Chondrocyte (in vitro differentiated cells): Measurements from ENCODE around the gene CCDC106. TPM values are rescaled to one million over a fixed set of nuclear protein-coding genes. Genes with fewer than 3 reads are reported as not detected.

Experiments used
- DNase-seq: peaks from one replicate; pipeline ENCODE4 v3.0.0; 2021; ENCODE audit warnings: mixed read lengths, low spot score
- H3K27ac Mint-ChIP-seq: one replicate; pipeline ENCODE4 v1.8.0; 2021; ENCODE audit warnings: mild to moderate bottlenecking, moderate library complexity, mixed read lengths; ENCODE audit not compliant: unreplicated experiment
- H3K27me3 Mint-ChIP-seq: 2 replicates; pipeline ENCODE4 v1.8.0; 2021; ENCODE audit warnings: low read depth, mixed read lengths
- H3K36me3 Mint-ChIP-seq: 2 replicates; pipeline ENCODE4 v1.8.0; 2021; ENCODE audit warnings: low read depth, mixed read lengths
- H3K4me1 Mint-ChIP-seq: 2 replicates; pipeline ENCODE4 v1.8.0; 2021; ENCODE audit warnings: low read depth, mild to moderate bottlenecking, mixed read lengths
- H3K4me3 Mint-ChIP-seq: one replicate; pipeline ENCODE4 v1.8.0; 2021; ENCODE audit warnings: mild to moderate bottlenecking, moderate library complexity, mixed read lengths; ENCODE audit not compliant: unreplicated experiment
- H3K9me3 Mint-ChIP-seq: 2 replicates; pipeline ENCODE4 v1.8.0; 2021; ENCODE audit warnings: low read depth, mixed read lengths
- total RNA-seq: library from RNA; stranded (reverse); gene quantifications from 3 replicates; pipeline ENCODE4 v1.2.1, GENCODE V29; 2021
- TF ChIP-seq, protein P1 (sequence below): fragments of 200-600 bp; sonication (generic); IDR thresholded peaks from 2 replicates; pipeline ENCODE4 v1.5.0; 2021; ENCODE audit warnings: antibody characterized with exemption, mild to moderate bottlenecking, moderate library complexity

CCDC106 gene
- total RNA-seq, 1 donor from 2014 or later: 20.9 TPM

DNA sequence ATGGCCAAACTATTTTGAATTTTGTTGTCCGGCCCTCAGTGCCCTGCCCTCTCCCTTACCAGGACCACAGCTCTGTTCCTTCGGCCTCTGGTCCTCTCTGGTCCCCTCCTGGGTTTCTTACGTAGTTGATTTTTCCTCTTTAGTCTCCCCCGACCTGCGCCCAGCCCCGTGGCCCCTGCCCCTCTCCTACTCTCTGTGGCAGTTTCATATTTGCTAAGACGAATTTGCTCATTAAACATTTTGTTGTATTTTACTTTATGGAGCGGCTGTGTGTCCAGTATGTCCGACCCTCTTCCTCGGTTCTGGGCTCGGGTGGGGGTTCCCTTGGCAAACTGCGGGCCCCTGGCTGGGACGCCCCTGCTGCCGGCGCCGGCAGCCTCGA lies 26.4 kb downstream of the CCDC106 start:
- H3K27me3 Mint-ChIP-seq: no peaks in the 10 kb centered on the region
- peak overlapping the region; percentile 92 for H3K27ac Mint-ChIP-seq
- H3K4me1 Mint-ChIP-seq: peaks cover 42% of the 10 kb centered on the region
- H3K36me3 Mint-ChIP-seq: peaks cover 15% of the 10 kb centered on the region
- no peaks in the 10 kb centered on the region for H3K9me3 Mint-ChIP-seq
- H3K4me3 Mint-ChIP-seq: peak overlapping the region; percentile 65
- TF ChIP-seq, protein P1, sequence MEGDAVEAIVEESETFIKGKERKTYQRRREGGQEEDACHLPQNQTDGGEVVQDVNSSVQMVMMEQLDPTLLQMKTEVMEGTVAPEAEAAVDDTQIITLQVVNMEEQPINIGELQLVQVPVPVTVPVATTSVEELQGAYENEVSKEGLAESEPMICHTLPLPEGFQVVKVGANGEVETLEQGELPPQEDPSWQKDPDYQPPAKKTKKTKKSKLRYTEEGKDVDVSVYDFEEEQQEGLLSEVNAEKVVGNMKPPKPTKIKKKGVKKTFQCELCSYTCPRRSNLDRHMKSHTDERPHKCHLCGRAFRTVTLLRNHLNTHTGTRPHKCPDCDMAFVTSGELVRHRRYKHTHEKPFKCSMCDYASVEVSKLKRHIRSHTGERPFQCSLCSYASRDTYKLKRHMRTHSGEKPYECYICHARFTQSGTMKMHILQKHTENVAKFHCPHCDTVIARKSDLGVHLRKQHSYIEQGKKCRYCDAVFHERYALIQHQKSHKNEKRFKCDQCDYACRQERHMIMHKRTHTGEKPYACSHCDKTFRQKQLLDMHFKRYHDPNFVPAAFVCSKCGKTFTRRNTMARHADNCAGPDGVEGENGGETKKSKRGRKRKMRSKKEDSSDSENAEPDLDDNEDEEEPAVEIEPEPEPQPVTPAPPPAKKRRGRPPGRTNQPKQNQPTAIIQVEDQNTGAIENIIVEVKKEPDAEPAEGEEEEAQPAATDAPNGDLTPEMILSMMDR: no peak
- DNase-seq: no peak

DNA sequence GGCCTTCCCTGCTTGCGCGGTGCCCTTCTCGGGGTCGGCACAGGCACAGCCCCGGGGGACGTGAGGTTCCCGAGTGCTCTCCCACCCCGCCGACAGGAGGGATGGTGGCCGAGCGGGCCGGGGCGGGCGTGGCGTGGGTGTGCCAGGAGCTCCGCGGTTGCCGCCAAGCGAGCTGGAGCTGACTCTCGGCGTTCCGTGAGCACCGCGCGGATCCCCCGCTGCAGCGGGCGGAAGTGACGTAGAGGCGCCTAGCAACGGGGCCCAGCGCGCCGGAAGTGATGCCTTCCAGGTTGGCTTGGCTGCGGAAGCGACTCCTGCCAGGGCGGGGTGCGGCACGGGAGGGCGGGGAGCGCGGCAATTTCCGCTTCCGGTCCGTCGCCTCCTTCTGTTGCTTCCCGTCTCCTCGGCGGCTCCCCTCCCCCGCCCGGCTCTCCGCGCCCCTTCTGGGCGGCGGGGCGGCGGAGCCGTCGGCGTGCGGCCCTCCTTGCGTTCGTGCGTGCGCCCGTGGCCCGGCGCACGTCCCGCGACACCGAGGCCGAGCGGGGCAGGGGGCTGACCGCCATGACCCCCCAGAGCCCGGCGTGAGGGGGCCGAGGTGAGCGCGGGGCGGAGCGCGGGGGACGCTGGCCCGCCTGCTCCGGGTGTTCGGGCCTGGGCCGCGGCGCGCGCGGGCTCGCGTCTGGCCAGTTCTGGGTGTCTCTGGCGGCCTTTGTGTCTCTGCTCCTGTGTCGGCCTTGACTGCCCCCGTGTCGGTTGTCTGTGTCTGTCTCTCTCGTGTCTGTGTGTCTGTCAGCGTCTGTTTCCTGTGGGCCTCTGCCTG lies 27.0 kb downstream of the CCDC106 start, which contains the start of gene EPN1:
Gene EPN1 (plus strand): TSS at position 386 of the 820 bp plus-strand sequence. CDS start 3,402 bp downstream, outside the sequence.
- Mint-ChIP-seq H3K4me1 (peaks cover 45% of the 10 kb centered on the region), H3K27ac (peak within 1 kb of the TSS; percentile 98), H3K27me3 (no peaks in the 10 kb centered on the region), H3K4me3 (peak within 1 kb of the TSS; percentile 98), H3K36me3 (peaks cover 16% of the 10 kb centered on the region), H3K9me3 (no peaks in the 10 kb centered on the region)
- DNase-seq: peak; percentile 98
- TF ChIP-seq, protein P1: no peak

GRCh38 chr19:55675661-55676354 lies 27.8 kb downstream of the CCDC106 start:
- peaks cover 45% of the 10 kb centered on the region for H3K4me1 Mint-ChIP-seq
- no peak for DNase-seq
- TF ChIP-seq, protein P1: no peak
- H3K9me3 Mint-ChIP-seq: no peaks in the 10 kb centered on the region
- peaks cover 16% of the 10 kb centered on the region for H3K36me3 Mint-ChIP-seq
- peak overlapping the region; percentile 98 for H3K4me3 Mint-ChIP-seq
- no peaks in the 10 kb centered on the region for H3K27me3 Mint-ChIP-seq
- H3K27ac Mint-ChIP-seq: peak overlapping the region; percentile 98

GRCh38 chr19:55676383-55676782 lies 28.4 kb downstream of the CCDC106 start:
- no peaks in the 10 kb centered on the region for H3K27me3 Mint-ChIP-seq
- peak overlapping the region; percentile 65 for H3K27ac Mint-ChIP-seq
- TF ChIP-seq, protein P1: no peak
- no peak for DNase-seq
- no peaks in the 10 kb centered on the region for H3K9me3 Mint-ChIP-seq
- peak overlapping the region; percentile 98 for H3K4me3 Mint-ChIP-seq
- H3K4me1 Mint-ChIP-seq: peaks cover 44% of the 10 kb centered on the region
- peaks cover 14% of the 10 kb centered on the region for H3K36me3 Mint-ChIP-seq

DNA sequence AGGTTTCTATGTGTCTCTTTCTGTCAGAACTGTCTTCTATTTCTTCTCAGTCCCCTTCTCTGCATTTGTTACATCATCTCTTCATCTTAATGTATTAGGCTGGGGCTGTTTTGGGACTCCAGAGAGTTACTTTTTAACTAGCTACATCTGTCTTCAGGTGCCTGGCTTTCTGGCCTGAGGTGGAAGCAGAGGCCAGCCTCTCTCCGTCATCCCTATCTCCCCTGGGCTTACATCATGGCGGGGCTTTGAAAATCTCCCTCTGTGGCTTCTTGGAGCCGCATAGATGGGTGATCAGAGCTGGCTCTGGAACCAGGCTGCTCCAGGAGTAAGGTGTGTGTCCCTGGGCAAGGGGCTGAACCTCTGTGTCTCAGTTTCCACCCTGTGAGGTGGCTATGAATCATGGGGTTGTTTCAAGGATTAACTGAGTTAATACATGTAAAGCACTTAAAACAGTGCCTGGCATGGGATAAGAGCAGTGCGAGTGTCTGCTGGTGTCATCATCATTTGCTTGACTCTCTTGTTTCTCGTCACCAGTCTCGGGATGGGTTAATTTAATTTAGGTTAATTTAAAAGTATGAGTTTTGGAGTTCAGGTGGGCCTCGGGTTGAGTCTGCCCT lies 29.0 kb downstream of the CCDC106 start:
- H3K36me3 Mint-ChIP-seq: peaks cover 14% of the 10 kb centered on the region
- TF ChIP-seq, protein P1: no peak
- H3K4me3 Mint-ChIP-seq: peak overlapping the region; percentile 98
- H3K27me3 Mint-ChIP-seq: no peaks in the 10 kb centered on the region
- H3K27ac Mint-ChIP-seq: peak overlapping the region; percentile 65
- peaks cover 41% of the 10 kb centered on the region for H3K4me1 Mint-ChIP-seq
- no peaks in the 10 kb centered on the region for H3K9me3 Mint-ChIP-seq
- no peak for DNase-seq
